GM18511 (cell line): ENCODE results near the gene ZNF740.
"Not testable (repeated sequence)": the region's sequence is repeated elsewhere in the genome, so short reads cannot be mapped to it uniquely, and the experiment has no call there.

Experiments
- ATAC-seq: cut with Tn5 transposase; IDR thresholded peaks from one replicate; pipeline ENCODE4 v1.9.1; 2021; ENCODE audit warnings: mild to moderate bottlenecking, moderate library complexity; ENCODE audit not compliant: unreplicated experiment

Gene ZNF740, protein sequence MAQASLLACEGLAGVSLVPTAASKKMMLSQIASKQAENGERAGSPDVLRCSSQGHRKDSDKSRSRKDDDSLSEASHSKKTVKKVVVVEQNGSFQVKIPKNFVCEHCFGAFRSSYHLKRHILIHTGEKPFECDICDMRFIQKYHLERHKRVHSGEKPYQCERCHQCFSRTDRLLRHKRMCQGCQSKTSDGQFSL

DNA sequence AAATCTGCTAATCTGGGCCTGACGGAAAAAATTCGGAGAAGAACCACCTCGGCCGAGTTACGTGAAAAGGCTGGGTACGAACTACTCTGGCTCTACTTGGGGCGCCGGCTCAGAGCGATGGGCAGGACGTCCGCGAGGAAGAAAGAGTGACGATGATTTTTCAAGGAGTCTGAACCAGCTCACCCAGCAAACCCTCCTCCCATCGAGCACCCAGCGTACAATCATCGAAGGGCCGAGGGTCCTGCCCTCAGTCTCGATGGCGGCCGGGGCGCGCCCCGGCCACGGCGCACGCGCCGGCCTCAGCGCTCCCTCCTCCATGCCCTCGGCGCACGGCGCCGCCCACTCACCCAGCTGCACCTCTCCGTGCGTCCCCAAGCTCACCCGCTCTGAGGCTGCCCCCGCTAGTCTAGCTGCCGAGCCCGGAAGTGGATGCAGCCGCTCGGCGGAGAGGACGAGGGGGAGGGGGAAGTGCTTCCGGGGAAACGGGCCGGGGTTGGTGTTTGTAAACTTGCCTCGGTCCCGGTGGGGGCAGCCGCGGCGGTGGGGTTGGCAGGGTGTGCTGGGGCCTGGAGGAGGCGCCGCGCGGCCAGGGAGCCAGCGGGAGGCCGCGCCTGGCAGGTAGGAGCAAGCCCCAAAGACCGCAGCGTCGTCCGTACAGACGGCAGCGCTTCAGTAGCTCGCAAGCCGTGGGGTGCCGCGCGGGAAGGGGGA, at the start of gene ZNF740, which contains the start of gene CSAD:
Gene ZNF740, plus strand, starts transcription at position 503 of the 711 bp plus-strand sequence. CDS start 1,262 bp downstream, outside the sequence.
Gene CSAD, minus strand, starts transcription at position 706 of the 711 bp plus-strand sequence. CDS start 7,455 bp downstream, outside the sequence.
- peak; percentile 92 for ATAC-seq

DNA sequence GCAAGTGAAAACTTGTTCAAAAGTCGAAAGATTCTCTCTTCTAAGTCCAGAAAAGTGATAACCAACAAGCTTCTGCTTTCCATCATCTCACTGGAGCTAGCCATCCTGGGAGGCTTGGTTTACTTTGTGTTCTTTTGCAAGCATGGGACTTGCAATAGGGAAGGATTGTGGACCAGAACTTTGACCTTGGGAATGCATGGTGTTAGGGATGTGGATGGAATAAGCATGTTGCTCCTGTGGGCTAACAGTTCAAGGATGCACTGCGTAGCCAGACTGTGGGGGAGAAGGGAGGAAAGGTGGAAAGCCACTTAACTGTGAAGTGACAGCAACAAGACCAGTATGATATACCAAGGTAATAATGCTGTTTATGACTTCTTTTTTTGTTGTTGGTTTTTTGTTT, 48.7 kb upstream of the ZNF740 start:
- no peak for ATAC-seq

DNA sequence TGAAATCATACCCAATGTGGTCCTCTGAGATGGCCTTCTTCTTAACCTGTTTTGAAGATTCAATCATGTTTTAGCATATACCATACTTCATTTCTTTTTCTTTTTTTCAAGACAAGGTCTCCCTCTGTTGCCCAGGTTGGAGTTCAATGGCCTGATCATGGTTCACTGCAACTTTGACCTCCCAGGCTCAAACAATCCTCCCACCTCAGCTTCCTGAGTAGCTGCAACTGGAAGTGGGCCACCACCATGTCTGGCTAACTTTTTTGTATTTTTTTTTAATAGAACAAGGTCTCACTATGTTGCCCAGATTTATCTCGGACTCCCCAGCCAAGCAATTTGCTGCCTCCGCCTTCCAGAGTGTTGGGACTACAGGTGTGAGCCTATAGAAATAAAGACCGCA, 46.8 kb upstream of the ZNF740 start:
- no peak for ATAC-seq

DNA sequence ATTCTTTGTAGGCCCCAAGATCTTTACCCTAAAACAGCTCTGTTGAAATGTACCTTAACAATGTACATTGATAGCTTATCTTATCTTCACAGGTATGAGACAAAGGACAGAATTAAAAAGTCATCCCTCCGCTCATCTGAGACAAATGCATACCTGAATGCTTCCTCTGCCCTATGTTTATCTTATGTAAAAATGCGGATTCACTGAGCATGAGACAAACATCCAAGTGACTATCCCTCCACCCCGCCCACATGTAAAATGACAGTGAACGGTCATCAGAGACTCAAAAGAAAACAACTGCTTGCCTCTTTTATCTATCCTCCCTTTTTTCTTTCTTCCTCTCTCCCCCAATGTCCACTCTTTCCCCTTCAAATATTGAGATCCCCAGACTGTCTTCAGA, 37.2 kb upstream of the ZNF740 start:
- no peak for ATAC-seq

DNA sequence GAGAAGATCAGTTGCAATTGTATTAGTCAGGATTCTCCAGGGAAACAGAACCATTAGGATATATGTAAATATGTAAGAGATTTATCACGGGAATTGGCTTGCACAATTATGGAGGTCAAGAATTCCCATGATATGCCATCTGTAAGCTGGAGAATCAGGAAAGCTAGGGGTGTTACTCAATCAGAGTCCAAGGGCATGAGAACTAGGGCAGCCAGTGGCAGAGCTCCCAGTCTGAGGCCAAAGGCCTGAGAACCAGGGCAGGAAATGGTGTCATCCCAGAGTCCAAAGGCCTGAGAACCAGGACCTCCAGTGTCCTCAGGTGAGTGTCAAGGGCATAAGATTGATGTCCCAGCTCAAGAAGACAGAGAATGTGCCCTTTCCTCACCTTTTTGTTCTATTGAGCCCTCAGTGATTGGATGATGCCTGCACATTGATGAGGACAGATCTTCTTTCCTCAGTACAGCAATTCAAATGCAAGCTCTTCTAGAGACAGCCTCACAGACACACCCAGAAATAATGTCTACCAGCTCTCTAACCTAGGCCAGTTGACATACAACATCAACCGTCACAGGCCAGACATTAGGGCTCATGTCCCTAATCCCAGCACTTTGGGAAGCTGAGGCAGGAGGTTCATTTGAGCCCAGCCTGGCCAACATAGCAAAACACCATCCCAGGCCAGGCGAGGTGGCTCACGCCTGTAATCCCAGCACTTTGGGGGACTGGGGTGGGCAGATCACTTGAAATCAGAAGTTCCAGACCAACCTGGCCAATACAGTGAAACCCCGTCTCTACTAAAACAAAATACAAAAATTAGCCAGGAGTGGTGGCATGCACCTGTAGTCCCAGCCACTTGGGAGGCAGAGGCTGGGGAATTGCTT, 34.9 kb upstream of the ZNF740 start:
- ATAC-seq, result no peak

DNA sequence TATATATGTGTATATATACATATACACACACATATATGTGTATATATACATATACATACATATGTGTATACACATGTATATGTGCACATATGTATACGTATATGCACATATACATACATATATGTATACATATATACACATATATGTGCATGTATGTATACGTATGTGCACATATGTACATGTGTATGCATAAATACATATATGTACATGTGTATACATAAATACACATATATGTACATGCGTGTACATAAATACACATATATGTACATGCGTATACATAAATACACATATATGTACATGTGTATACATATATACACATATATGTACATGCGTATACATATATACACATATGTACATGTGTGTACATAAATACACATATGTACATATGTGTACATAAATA, 33.3 kb upstream of the ZNF740 start:
- ATAC-seq, result no peak

DNA sequence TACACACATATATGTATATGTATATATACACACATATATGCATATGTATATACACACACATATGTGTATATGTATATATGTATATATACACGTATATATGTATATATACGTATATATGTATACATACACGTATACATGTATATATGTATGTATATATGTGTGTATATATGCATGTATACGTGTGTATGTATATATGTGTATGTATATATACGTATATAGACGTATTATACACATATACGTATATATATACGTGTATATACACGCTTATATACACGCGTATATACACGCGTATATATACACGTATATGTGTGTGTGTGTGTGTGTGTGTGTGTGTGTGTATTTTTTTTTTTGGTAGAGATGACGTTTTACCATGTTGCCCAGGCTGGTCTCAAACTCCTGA, 32.9 kb upstream of the ZNF740 start:
- ATAC-seq, result no peak

DNA sequence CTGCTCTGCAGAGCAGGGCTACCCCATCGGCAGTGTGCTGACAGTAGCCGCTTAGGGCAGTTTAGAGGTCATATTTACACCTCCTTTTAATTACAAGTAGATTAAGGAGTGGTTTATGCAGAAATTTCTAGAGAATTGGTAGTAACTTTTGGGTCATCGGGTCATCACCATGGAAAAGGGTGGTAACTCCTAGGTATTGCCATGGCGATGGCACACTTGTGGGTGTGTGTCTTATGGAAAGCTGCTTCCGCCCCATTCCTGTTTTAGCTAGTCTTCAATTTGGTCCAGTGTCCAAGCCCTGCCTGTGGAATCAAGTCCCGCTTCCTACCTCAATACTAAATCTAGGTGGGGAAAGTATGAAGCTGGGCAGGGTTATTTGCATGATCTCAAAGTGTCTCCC, 29.5 kb upstream of the ZNF740 start:
- no peak for ATAC-seq

DNA sequence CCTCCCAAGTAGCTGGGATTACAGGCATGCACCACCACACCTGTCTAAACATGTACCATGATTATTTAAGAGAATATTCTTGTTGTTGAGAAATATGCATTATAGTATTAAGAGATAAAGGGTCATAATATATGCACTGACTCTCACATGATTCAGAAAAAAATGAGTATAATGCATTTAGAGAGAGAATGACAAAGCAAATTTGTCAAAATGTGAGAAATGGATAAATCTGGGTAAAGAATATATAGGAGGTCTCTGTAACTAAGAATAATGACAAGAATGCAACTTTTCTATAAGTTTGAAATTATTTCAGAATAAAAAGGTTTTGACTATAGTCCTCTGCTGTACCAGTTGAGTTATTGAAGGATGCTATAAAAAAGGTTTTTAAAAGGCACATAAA, 28.1 kb upstream of the ZNF740 start:
- ATAC-seq, result no peak

DNA sequence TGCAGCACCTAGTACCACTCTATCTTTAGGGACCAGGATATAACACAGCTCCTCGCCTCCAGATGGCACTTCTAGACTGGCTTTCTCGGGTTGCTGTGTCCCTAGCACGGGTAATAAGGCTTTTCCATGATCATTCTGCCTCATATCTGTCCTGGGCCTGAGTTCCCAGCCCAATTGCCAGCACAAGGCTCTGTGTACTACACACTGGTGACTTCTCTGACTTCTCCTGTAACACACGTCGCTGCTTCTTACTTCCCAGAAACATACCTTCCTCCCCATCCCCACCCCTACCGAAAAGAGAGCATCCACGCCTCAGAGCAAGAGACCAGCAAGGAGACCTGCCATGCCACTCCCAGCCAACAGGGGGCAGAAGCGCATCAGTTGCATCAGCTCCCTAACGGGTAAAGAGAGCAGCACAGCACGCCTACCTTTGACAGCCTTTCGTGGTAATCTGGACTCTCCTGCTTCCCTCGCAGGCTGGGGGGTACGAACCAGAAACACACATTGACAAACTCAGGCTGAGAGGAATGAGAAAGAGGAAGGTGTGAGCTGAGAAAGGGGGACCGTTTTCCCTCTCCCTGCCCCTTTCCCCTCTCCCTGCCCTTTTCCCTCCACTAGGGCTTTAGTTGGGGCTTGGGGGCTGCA, 21.2 kb upstream of the ZNF740 start:
- peak; percentile 75 for ATAC-seq

DNA sequence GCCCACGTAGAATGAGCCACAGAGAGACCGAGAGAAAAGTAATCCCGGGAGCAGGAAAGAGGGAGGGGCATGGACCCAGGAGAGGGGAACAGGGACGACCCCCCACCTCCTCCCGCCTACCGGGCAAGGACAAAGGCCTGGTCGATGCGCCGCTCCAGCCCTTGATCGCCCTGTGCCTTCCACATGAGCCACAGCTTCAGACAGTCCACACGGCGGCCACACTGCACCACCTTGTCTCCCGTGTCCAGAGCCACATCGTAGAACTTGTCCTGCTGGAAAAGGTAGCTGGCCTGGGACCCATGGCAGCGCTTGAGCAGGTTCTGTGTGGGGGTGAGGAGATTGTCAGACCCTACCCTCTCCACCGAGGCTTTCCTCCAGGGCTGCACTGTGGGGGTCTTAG, 20.5 kb upstream of the ZNF740 start:
- no peak for ATAC-seq

DNA sequence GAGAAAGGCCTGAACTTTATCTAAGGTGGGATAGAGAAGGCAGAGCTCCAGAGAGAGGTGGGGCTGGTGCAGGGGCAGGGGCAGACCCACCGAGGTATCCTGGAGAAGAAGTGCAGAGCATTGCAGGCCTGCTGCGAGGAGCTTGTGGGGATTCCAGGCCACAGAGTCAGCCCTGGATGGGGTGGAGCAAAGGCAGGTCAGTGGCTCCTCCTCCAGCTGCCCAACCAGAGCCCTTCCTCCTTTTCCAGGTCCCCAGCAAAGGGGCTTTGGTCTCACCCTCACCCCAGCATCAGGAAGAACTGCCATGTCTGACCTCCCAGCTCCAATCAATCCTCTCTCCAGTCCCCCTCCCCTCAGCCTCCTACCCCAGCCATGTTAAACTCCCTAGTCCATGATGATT, 19.8 kb upstream of the ZNF740 start:
- ATAC-seq, result no peak

DNA sequence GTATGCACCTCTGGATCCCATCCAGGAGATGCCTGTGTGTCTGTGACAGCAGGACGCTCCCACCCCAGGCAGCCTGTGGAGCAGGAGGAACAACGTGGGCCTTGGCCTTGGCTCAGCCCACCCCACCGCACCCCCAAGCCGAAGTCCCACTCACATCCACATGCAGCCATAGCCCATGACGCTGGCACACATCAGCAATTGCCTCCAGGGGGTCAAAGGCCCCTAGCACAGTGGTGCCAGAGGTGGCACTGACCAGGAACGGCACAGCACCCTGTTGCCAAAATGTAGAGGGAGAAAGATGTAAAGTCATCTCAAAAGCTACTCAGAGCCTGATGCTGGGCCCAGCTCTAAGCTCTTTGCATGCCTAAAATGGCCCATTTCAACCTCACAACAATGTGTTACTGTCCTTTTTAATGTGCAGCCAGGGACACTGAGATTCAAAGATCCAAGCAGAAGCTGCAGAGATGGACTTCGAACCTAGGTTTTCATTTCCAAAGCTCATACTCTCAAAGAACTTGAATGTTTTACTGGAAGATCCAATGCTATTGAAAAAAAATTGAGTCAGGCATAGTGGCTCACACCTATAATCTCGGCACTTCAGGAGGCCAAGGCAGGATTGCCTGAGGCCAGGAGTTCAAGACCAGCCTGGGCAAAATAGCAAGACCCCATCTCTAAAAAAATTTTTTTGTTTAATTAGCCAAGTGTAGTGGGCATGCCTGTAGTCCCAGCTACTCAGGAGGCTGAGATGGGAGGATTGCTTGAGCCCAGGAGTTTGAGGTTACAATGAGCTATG, 19.2 kb upstream of the ZNF740 start:
- no peak for ATAC-seq

DNA sequence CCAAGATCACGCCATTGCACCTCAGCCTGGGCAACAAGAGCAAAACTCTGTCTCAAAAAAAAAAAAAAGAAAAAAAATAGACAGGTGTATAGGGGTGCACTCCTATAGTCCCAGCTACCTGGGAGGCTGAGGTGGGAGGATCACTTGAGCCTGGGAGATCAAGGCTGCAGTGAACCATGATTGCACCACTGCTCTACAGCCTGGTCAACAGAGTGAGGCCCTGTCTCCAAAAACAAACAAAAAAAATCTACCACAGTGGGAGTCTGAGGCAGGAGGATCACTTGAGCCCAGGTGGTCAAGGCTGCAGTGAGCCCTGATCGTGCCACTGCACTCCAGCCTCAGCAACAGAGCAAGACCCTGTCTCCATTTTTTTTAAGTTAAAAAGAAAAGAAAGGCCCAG, 17.5 kb upstream of the ZNF740 start:
- not testable (repeated sequence) for ATAC-seq

DNA sequence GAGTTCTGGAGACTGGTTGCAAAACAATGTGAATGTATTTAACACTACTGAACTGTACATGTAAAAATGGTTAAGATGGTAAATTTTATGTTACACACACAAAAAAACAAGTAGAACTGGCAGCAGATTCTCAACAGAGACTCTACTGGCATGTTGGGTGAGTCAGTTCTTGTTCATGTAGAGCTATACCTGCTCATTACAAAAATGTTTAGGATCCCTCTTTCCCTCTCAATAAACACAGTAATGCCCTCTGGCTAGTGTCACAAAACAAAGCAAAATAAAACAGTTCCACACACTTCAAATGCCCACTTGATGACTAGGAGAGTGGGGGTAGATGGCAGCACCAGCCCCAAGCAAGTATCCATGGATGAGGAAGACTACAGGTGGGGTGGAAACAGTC, 13.7 kb upstream of the ZNF740 start:
- ATAC-seq, result no peak

DNA sequence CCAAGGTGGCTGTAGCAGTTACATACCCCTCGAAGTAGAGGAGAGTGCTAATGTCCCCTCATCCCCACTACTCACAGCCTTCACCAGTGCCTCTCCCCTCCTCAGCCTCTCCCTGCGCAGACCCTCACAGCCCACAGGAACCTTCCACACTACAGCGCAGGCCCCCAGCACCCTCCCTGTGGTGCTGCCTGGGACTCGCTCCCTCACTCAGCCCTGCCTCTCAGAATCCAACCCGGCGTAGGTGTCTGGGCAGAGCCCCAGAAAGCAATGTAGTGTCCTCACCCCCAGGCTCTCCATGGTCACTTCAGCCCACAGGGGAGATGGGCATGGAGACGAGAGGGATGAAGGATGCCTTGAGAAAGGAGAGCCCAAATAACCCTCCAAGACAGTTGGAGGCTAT, 10.9 kb upstream of the ZNF740 start:
- no peak for ATAC-seq

DNA sequence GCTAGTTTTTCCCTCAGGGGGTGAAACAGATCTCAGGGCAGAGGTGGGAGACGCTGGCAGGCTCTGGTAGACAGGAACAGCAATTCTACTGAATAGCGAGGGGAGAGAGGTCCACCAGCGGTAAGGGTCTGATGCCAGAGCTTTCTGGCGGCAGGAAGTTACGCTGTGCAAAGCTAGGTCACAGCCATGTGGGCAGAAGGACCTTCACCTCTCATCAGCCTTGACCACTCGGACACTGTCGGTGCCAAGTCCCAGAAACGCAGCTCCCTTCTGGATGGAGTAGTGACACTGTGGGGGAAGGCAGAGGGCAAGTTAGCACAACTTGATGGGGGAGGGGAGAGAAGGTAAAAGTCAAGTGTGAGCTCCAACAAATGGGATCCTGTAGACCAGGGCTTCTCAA, 10.3 kb upstream of the ZNF740 start:
- no peak for ATAC-seq

DNA sequence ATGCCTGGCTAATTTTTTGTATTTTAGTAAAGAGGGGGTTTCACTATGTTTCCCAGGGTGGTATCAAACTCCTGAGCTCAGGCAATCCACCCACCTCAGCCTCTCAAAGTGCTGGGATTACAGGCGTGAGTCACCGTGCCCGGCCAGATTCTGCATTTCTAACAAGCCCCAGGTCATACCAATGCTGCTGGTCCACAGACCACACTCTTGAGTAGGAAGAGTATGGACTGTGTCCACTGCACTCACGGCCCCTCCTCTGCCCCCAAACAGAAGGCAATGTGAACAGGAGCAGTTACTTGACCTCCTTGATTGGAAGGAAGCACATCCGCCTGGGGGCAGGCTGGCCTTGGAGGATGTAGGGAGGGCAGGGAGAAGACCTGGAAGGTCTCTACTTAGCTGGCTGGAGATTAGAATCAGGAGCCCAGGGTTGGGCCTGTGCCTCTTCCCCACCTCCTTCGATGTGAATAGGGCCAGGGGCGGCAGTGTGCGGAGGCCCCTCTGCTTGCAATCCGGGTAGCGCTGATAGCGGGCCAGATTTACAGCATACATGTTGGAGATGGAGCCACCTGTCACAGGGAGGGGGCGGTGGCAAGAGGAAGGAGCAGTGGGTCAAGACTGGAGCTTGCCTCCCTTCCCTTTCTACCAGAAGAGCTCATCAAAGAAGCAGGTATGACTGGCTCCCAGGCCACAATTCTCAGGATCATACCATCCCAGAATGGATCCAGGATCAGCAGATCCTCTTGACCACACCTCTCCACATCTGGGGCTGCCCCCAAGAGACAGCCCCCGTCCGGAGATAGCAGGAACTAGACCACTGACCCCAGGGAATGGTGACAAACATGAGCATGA, 9.4 kb upstream of the ZNF740 start:
- no peak for ATAC-seq

DNA sequence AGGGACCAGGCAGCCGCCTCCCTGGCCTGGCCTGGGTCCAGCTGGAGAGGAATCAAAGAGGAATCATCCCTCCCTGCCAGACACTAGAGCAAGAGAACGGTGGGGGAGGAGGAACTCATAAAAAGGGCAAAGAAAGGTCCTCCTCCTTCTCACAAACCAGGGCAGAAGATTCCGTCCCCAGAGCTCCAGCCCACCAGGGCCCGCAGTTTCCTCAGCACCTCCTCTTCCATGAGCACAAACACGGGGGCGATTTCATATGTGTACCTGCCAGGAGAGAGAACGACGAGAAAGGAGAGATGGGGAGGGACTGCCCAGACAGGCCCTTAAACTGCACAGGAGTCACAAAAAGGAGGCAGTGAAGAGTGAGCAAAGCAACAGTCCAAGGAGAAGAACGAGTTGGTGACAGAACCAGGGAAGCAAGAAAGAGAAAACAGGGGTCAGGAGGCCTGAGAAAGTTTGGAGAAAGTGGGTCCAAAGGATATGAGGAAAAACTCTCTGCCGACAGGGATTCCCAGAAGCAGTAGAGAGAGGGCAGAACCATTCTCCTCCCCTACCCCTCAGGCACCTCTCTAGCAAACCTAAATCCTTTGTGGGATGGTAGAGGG, 8.7 kb upstream of the ZNF740 start:
- ATAC-seq, result no peak
